SIG-M5 treated with dmso at 0.1 percent for 504 hours (cell line): Measurements from ENCODE around the gene EEA1.

Experiments used
- DNase-seq: peaks from one replicate; lab custom pipeline; 2025; ENCODE audit not compliant: unreplicated experiment; lab: John Stamatoyannopoulos, UW

Gene EEA1

DNA sequence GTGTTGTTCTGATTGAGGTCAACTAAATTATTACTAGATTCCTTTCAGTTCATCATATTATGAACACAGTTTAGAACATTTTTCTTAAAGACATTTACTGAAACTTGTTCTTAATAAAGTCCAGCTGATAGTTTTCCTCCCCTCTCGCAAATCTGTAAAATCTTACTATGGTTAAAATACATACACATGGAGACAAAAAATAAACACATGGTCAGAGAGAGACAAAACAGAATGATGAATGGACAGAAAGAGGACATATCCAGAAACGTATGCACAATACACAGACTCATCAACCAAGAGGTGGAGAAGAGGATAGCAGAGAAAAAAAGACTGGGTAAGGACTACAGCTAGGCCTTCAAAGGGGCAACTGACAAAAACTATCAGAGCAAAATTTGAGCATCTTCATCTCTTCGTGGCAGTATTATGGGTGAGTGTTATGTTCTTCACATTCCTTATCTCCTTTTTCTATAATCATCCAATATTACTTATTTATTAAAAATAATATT, 38.4 kb downstream of the EEA1 start:
- DNase-seq = no peak

DNA sequence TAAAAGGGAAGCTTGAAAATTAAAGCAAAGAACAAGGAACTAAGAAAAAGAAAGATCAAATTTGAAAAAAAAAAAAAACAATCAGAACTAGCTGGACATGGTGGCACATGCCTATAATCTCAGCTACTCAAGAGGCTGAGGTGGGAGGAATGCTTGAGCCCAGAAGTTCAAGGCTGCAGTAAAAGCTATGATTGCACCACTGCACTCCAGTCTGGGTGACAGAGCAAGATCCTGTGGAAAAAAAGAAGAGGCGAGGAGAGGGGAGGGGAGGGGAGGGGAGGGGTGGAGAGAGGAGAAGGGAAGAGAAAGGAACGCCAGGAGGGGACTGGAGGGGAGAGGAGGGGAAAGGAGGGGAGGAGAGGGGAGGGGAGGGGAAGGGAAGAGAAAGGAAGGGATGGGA, 43.0 kb downstream of the EEA1 start:
- DNase-seq = no peak

DNA sequence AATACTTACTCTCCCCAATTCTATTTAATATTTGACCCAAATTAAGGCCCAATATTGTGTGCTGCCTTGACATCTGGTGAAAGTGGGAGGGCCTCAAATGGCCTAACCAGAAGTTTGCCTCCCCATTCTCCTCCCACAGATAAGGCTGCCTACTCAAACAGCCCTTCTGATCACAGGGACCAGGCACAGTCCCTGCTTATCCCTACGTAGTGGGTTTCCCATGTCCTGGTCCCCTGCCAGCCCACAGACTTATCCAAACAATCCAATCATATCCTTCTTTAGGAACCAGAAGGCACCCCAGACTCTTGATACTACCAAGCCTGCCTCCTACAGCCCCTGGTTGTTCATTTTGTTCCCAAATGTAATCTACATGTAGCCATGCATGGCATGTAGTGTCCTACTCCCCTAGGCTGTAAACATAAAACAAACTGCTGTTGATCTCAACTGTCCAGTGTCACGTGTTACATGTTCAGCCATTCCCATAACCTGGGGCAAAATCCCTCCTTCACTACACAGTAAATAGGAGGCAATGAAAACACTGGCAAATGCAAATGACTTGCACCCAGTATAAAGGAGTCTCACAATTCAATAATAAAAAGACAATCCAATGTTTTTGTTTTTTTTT, 49.3 kb downstream of the EEA1 start:
- no peak for DNase-seq

DNA sequence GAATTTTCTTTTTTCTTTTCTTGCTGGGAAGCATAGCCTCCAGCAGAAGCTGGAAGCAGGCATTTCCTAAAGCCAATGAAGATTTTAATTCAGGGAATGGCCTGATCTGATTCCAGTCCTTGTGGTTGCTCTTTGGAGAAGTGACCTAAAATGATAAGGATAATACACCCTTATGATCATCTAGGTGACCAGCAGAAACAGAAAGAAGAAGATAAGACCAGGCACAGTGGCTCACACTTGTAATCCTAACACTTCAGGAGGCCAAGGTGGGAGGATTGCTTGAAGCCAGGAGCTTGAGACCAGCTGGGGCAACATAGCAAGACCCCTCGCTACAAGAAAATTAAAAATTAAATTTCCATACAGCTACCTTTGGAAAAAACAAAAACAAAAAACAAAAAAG, 51.2 kb downstream of the EEA1 start:
- no peak for DNase-seq

DNA sequence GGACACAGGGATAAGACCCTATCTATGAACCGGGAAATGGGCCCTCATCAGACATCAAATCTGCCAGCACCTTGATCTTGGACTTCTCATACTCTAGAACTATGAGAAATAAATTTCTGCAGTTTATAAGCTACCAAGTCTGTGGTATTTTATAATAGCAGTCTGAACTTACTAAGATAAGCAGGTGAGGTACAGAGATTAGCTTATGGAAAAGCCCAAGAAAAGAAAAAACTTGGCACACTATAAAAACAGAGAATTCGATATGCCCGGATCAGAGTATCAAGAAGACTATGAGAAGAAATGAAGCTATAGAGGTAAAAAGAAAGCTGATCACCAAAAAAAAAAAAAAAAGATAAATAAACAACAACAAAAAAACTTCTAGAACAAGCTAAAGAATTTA, 52.6 kb downstream of the EEA1 start:
- no peak for DNase-seq

DNA sequence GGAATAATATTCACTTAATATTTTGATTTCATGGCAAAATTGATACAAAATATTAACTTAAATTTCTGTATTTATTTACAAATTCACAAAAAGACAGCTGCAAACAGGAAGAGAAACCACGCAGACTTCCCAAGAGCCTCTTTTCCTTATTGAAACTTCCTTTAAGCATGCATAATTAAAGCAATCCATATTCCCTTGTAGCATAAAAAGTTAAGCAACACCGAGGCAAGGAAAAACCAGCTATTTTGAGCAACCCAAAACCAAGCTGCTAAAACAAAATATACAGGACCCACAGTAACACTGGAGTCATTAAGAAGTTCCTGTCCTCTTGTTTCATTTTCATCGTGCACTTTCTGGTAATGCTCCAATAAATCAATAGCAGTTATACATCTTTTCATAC, 58.0 kb downstream of the EEA1 start:
- DNase-seq = peak; percentile 50

DNA sequence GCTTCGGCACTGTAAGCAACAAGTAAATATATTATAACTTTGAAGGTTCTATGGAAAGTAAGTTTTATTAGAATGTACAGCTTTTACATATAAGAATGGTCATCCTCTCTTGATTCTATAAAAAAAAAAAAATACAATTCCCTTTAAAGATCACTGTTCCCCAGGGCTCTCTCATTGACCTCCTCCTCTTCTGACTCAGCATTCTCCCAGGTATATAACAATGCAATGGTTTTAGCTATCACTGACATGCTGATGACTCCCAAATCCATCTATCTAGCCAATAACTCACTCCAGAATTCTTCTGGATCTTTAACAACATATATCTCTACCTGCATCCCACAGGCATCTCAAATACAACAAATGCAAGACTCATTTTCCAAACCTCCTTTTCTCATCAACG, 62.7 kb downstream of the EEA1 start:
- no peak for DNase-seq

DNA sequence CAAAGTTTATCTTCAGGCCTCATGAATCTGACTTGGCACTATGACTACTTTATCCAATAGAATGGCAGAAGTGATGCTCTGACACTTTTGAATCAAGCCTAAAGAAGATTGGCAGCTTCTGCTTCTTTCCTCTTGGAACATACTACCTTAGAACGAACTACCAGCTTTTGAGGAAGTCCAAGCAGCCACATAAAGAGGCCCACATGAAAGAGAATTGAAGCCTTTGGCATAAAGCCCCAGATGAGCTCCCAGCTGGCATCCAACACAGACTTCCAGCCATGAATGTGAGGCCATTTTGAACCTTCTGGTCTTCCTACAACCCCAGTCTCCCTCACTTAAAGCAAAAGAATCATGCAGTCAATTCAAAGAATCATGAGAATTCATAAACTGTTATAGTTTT, 65.8 kb downstream of the EEA1 start:
- DNase-seq = no peak

DNA sequence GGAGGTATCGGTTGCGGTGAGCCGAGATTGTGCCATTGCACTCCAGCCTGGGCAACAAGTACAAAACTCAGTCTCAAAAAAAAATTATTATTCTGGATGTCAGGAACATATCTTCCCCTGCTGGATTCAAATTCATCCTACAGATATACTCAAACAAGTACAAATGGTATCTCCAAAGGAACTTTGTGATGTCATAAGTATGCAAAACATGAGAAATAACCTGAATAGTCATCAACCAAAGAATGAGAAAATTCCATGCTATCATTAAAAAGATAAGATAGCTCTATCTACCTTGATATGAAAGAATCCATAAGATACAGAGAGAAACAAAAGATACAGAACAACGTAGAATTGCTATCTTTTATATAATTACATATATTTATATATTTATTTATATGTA, 67.7 kb downstream of the EEA1 start:
- no peak for DNase-seq

DNA sequence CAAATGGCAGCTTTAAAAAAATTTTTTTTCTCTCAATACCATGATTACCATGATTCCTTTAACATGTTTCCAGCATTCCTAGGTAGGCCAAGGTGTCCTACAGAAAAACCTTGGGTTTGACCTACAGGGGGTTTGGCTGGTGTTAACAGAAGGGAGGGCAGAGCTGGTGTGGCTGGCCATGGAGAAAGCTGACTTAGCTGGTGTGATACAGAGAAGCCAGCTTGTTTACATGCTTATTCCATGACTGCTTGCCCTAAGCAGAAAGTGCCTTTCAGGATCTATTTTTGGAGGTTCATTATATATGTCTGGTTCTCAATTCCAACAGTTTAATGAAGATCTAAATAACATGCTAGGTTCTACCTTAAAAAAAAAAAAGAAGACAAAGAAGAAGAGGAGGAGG, 68.6 kb downstream of the EEA1 start:
- no peak for DNase-seq

DNA sequence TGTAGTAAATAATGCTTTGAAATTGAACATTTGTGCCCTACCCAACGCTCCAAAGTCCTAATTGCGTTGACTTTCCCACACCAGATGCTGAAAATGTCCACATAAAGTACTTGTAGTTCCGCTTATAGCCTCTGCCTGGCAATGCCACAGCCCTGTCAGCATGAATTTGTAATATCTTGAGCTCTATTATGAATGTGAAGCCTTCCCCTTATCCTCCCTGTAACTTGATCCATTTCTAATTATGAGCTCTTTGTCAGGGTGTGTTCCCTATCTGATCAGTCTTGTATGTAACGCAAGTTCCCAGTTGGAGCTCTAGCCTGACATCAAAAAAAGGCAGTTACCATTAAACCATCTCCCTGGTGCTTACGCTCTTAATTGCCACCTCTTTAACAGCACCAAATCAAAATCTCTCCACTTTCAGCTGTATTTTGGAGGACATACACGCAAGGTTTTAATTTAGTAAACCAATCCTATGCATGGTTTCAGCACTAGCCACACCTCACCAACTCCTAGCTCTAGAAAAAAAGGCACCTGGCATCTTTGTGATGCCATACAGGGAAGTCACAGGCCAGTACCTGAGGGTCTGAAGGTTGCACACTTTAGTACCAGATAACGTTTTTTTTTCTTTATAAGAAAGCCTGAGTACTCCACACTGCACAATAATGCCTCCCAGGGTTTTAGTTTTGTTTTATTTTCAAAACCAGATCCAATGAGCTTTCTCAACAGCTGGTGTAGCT, 69.3 kb downstream of the EEA1 start:
- DNase-seq = no peak

DNA sequence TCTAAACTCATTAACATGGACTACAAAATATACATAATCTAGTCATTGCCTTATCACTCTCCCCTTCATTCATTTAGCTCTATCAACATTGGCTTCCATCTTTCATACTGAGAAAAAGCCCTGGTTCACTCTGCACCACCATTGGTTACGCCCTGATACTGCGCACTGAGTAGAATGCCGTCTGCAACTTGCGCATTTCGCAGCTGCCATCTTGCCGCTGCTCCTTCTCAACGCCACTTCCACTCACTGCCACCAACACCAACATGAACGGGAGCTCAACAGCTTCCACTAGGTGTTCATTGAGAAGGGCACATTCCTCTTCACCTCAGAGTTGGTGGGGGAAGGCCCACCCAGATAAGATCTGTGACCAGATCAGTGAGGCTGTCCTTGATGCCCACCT, 71.3 kb downstream of the EEA1 start:
- no peak for DNase-seq

DNA sequence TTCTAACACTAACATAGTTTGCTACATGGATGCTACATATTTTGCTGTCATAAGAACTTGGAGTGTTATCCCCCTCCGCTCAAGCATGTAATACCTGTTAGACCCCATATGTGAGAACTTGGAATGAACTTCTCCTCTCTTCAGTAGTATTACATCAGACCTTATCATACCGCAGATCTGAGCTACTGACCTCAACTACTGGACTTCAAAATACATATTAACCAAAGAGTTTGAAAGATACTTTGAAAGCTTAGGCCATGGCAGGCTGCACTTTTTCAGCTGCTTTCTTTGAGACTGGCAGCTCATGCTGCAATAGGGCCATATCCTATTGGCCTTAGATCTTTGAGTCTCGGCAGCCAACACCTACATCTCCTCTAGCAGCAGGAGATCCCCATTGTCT, 74.8 kb downstream of the EEA1 start:
- no peak for DNase-seq

DNA sequence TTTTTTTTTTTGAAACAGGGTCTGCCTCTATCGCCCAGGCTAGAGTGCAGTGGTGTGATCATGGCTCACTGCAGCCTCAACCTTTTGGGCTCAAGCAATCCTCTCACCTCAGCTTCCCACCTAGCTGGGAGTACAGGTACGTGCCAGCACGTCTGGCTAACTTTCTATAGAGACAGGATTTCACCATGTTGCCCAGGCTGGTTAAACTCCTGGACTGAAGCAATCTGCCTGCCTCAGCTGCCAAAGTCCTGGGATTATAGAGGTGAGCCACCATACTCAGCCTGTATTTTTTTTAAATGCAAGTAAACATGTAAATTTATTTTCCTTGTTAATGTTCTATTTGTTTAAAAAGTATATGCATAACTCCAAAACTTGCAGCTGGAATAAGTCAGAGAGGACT, 80.4 kb downstream of the EEA1 start:
- DNase-seq = no peak

DNA sequence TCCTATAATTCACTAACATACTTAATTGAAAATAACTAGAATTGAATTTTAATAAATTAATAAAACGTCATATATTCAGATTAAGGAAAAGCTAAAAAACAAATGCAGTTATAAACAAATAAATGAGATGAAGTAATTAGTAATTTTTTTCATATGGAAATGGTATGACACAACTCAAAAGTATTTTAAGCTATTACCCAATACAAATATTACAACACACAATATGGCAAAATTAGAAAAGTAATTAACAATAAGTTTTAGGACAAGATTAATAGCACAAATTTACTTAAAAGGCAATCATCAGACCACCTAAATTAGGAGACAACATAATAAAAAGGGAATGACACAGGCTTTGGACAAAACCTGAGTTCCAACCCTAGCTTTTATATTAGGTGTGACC, 81.7 kb downstream of the EEA1 start:
- no peak for DNase-seq

DNA sequence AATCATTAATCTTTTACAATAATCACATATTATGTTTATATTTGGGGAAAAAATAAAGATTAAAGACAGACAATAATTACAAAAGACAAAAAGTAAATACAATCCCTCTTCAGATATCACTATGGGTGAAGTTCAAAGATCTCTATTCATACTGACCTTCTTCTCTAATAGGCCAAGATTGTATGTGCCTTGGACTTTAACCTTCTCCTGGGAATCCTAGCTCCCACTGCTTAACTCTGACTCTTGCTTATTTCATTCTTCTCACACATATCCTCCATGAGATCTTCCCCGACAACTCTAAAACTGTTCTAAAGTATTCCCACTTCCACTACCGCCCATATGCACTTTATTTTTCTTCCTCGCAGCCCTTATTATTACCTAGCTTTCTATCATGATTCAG, 83.8 kb downstream of the EEA1 start:
- DNase-seq = no peak

DNA sequence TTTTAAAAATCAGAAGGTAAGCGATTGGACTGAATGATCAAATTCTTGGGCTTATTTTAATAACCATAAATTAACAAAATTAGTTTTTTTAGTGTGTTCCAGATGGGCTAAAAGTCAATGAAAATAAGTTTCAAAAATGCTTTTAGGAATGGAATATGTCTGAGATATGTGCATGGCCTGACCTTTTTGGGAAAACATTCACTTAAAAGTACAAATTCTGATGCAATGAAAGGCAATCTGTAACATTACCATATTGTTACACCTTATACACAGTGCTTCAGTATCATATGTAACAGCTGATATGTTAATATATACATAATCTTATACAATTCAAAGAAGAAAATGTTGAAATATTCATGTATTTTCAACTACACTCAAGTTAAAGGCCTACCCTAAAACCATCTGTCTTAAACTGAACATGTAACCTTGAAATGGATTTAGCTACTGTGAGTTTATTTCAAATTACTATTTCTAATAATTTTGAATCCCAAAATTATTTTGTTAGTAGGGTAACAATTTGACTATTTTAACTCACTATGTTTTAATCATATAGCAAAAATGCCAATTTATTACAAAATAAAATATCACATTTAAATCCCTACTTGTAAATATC, 84.8 kb downstream of the EEA1 start:
- no peak for DNase-seq

DNA sequence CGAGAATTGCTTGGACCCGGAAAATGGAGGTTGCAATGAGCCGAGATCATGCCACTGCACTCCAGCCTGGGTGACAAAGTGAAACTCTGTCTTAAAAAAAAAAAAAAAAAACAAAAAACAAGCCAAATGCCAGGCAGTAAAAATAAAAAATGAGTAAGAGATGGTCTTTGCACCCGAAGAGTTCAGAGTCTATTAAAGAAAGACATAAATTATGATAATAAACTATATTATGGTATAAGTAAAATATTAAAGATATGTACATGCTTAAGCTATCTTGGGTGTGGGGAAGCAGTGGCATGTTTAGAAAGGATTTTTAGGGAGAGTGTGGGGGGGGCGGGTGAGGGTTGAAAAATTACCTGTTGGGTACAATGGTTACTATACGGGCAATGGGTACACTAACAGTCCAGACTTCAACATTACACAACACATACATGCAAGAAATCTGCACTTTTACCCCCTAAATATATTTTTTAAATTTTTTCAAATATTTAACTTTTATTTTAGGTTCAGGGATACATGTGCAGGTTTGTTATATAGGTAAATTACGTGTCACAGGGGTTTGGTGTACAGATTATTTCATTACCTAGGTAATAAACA, 99.3 kb downstream of the EEA1 start:
- no peak for DNase-seq

DNA sequence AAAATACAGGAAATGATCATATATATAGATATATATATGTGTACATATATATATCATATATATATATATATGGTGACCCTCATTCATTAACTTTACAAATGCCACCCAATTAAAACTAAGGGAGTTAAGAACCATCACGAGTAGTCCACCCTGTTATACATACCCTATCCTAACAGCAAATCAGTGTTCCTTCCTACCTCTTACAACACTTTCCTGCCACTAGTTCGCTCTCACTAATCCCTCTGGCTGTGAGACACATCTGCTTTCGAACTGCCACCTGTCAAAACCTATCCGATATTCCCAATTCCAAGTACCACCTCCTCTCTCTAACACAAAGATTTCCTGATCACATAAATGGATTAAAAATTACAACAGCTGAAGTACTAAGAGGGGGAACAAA, 100.5 kb downstream of the EEA1 start:
- DNase-seq = no peak

DNA sequence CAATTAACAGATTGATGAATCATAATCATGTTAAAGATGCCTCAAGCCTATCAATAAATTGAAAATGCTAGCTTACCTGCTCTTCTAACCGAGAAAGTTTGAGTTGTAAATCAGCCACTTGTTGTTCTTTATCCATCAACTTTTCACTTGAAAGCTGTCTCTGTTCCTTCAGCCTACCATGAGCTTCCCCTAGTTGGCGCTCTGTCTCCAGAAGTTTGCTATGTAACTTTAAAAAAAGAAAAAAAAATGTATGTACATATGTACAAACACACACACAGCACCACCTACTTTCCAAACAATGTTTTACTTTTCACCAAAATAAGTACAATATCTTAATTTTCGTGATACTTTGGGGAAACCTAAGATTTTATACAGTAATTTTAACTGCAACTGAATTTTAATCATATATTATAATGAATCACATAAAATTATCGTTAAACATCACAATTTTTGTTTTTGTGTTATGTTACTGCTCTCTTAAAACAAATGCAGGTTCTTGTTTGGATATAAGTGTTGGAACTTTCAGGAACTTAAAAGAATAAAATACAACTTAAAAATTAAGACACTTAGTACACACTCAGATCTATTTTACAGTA, 101.2 kb downstream of the EEA1 start:
- DNase-seq = peak; percentile 68

DNA sequence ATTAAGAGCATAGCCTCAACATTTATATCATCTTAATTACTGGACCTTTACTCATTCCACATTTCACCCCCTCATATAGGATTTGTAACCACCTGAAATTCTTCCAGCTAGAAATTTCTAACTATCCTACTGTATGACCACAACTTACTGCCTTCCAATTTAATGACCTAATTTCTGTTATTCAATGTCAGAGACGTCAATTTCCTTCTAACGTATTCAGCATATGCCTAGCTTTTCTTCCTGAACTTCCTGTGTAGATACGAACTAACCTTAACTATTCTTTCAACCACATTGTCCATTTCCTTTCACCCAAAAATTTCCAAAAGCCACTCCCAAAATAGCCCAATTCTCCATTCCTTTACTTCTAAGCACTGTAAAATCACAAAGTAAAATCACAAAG, 108.0 kb downstream of the EEA1 start:
- DNase-seq = no peak

DNA sequence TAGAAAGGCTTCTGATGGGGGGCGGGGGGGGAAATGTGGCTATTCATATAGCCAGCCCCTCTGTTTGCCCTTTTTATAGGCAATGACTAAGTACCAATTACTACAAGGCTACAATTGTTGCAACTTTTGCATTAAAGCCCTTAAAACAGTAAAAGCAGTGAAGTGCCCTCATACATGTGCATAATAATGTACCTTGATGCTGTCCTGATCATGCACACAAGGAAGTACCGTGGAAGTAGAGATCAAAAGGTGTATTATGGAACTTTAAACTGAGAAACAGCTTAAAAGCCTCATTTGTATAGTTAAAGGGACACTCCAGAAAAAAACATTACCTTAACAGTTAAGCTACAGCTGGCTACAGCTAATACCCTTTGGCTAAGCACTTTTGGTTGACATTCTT, 114.5 kb downstream of the EEA1 start:
- no peak for DNase-seq
